Smooth muscle cell (in vitro differentiated cells): Measurements from ENCODE around the gene IDS. TPM values are rescaled to one million over a fixed set of nuclear protein-coding genes. Genes with fewer than 3 reads are reported as not detected.
A peak's percentile ranks its signal among the peaks of the same experiment; 100 is the strongest.
"Not testable (repeated sequence)": the region's sequence is repeated elsewhere in the genome, so short reads cannot be mapped to it uniquely, and the experiment has no call there.

Experiments used
- DNase-seq: peaks from one replicate; lab custom pipeline; 2025; ENCODE audit not compliant: unreplicated experiment; lab: John Stamatoyannopoulos, UW
- H2AFZ ChIP-seq: fragments of 200-600 bp; sonication (generic); 2 replicates; pipeline ENCODE4 v1.6.0; 2016; ENCODE audit warnings: antibody characterized with exemption, low read depth, mild to moderate bottlenecking
- H3F3A ChIP-seq: fragments of 200-600 bp; sonication (generic); 2 replicates; pipeline ENCODE4 v1.6.0; 2017; ENCODE audit warnings: antibody characterized with exemption, low read depth
- H3K27ac ChIP-seq: fragments of 200-600 bp; sonication (generic); 2 replicates; pipeline ENCODE4 v1.5.1; 2016; ENCODE audit warnings: low read depth, mild to moderate bottlenecking
- H3K27me3 ChIP-seq: fragments of 200-600 bp; sonication (generic); 2 replicates; pipeline ENCODE4 v1.6.1; 2016; ENCODE audit warnings: low read depth, mild to moderate bottlenecking
- H3K36me3 ChIP-seq: fragments of 200-600 bp; sonication (generic); 2 replicates; pipeline ENCODE4 v1.5.1; 2016; ENCODE audit warnings: low read depth
- H3K4me1 ChIP-seq: fragments of 200-600 bp; sonication (generic); 2 replicates; pipeline ENCODE4 v1.5.1; 2016; ENCODE audit warnings: low read depth
- H3K4me2 ChIP-seq: fragments of 200-600 bp; sonication (generic); 2 replicates; pipeline ENCODE4 v1.6.0; 2016; ENCODE audit warnings: mild to moderate bottlenecking
- H3K4me3 ChIP-seq: fragments of 200-600 bp; sonication (generic); 2 replicates; pipeline ENCODE4 v1.5.1; 2016; ENCODE audit warnings: mild to moderate bottlenecking
- H3K79me2 ChIP-seq: fragments of 200-600 bp; sonication (generic); 2 replicates; pipeline ENCODE4 v1.6.0; 2016; ENCODE audit warnings: low read depth, mild to moderate bottlenecking
- H3K9ac ChIP-seq: fragments of 200-600 bp; sonication (generic); 2 replicates; pipeline ENCODE4 v1.6.0; 2016; ENCODE audit warnings: low read depth
- H3K9me3 ChIP-seq: fragments of 200-600 bp; sonication (generic); replicated peaks from 2 replicates; pipeline ENCODE4 v1.5.1; 2016; ENCODE audit warnings: low read depth
- H4K20me1 ChIP-seq: fragments of 200-600 bp; sonication (generic); 2 replicates; pipeline ENCODE4 v1.6.0; 2016; ENCODE audit warnings: low read depth
- CTCF ChIP-seq: fragments of 200-600 bp; sonication (generic); IDR thresholded peaks from 2 replicates; pipeline ENCODE4 v1.5.1; 2017; ENCODE audit warnings: borderline replicate concordance, mild to moderate bottlenecking, antibody characterized with exemption; ENCODE audit not compliant: insufficient read depth, poor library complexity, severe bottlenecking
- WGBS: methylation state at CpG from one replicate; pipeline ENCODE4 v1.1.7; 2016; ENCODE audit warnings: low lambda C conversion rate; 5-methylcytosine and 5-hydroxymethylcytosine counted together
- polyA plus RNA-seq: library from polyadenylated mRNA; unstranded; fragments of >200 nt; fragmentation: Nextera tagmentation; extraction: Ambion mirVana; gene quantifications from 2 replicates; pipeline ENCODE4 v1.2.1, GENCODE V29; 2016
- total RNA-seq: library from RNA; depleted of rRNA; stranded (reverse); fragments of >200 nt; gene quantifications from 2 replicates; pipeline ENCODE4 v1.2.3, GENCODE V29; 2014

IDS gene
- total and polyA plus RNA-seq, 2 experiments from 2014 or later = 70.5 to 111 TPM

- H3F3A ChIP-seq = no peaks in the 10 kb centered on the region
- no peaks in the 10 kb centered on the region for H3K4me1 ChIP-seq
- no peak overlapping the region for H2AFZ ChIP-seq
- no peak overlapping the region for H3K4me2 ChIP-seq
- no peak for TF ChIP-seq CTCF
- no peaks in the 10 kb centered on the region for H3K36me3 ChIP-seq
- DNase-seq = no peak
- H3K9ac ChIP-seq = no peak overlapping the region
- H4K20me1 ChIP-seq = no peaks in the 10 kb centered on the region
- no peak overlapping the region for H3K4me3 ChIP-seq
- H3K27me3 ChIP-seq = no peaks in the 10 kb centered on the region
- WGBS = 76% methylated on average over 2 of the region's 2 CpGs
- no peak overlapping the region for H3K27ac ChIP-seq
- no peaks in the 10 kb centered on the region for H3K79me2 ChIP-seq
- H3K9me3 ChIP-seq = no peaks in the 10 kb centered on the region
Measured at GRCh38 chrX:149531599-149531998, 26.5 kb upstream of the IDS start.

- H3K36me3 ChIP-seq = no peaks in the 10 kb centered on the region
- no peaks in the 10 kb centered on the region for H3K27me3 ChIP-seq
- no peaks in the 10 kb centered on the region for H3K4me1 ChIP-seq
- H3K27ac ChIP-seq = no peak overlapping the region
- no peaks in the 10 kb centered on the region for H3K9me3 ChIP-seq
- no peak overlapping the region for H3K4me2 ChIP-seq
- DNase-seq = no peak
- H3K79me2 ChIP-seq = no peaks in the 10 kb centered on the region
- WGBS = 67% methylated on average over 1 of the region's 1 CpG
- no peaks in the 10 kb centered on the region for H4K20me1 ChIP-seq
- H3K9ac ChIP-seq = no peak overlapping the region
- H3F3A ChIP-seq = no peaks in the 10 kb centered on the region
- H3K4me3 ChIP-seq = no peak overlapping the region
- no peak for TF ChIP-seq CTCF
- no peak overlapping the region for H2AFZ ChIP-seq
Measured at GRCh38 chrX:149528381-149528780, 23.3 kb upstream of the IDS start.

- peak; percentile 33 for TF ChIP-seq CTCF
- DNase-seq = no peak
Measured at GRCh38 chrX:149527705-149528104, 22.6 kb upstream of the IDS start.

GRCh38 chrX:149526318-149527033, 21.4 kb upstream of the IDS start:
- DNase-seq = not testable (repeated sequence)

More at GRCh38 chrX:149527705-149528104, 22.6 kb upstream of the IDS start:
- Histone ChIP-seq H3F3A (no peaks in the 10 kb centered on the region), H3K36me3 (no peaks in the 10 kb centered on the region), H3K4me3 (no peak overlapping the region), H3K9ac (no peak overlapping the region), H3K27me3 (no peaks in the 10 kb centered on the region), H2AFZ (no peak overlapping the region), H3K79me2 (no peaks in the 10 kb centered on the region), H3K4me2 (no peak overlapping the region), H3K4me1 (no peaks in the 10 kb centered on the region), H3K9me3 (no peaks in the 10 kb centered on the region), H4K20me1 (no peaks in the 10 kb centered on the region), H3K27ac (no peak overlapping the region)
- 75% methylated on average over 1 of the region's 1 CpG for WGBS

GRCh38 chrX:149525903-149526302, 20.8 kb upstream of the IDS start:
- Histone ChIP-seq H3K27ac (peak overlapping the region; percentile 89), H3K9ac (peak overlapping the region; percentile 80)
- H4K20me1 ChIP-seq, DNase-seq, H3F3A ChIP-seq, H3K79me2 ChIP-seq, H3K27me3 ChIP-seq, H3K4me3 ChIP-seq, H3K36me3 ChIP-seq, H3K4me2 ChIP-seq, H2AFZ ChIP-seq, H3K9me3 ChIP-seq, H3K4me1 ChIP-seq: not testable (repeated sequence)
- 69% methylated on average over 5 of the region's 5 CpGs for whole genome bisulfite sequencing

More at GRCh38 chrX:149526318-149527033, 21.4 kb upstream of the IDS start:
- not testable (repeated sequence) for H2AFZ ChIP-seq, H3K27me3 ChIP-seq, H3K79me2 ChIP-seq, H3K9ac ChIP-seq, H3K4me3 ChIP-seq, H3K4me1 ChIP-seq, H4K20me1 ChIP-seq, H3K9me3 ChIP-seq, H3F3A ChIP-seq, H3K36me3 ChIP-seq, H3K4me2 ChIP-seq
- H3K27ac ChIP-seq = peak overlapping the region; percentile 89
- WGBS = 81% methylated on average over 11 of the region's 13 CpGs

- not testable (repeated sequence) for H4K20me1 ChIP-seq, H3K27me3 ChIP-seq, H3K36me3 ChIP-seq, H3K4me2 ChIP-seq, DNase-seq, H2AFZ ChIP-seq, H3K79me2 ChIP-seq, H3K4me1 ChIP-seq, H3K4me3 ChIP-seq, H3K9me3 ChIP-seq, H3F3A ChIP-seq
- peak overlapping the region; percentile 89 for H3K27ac ChIP-seq
- 29% methylated on average over 4 of the region's 10 CpGs for WGBS
- H3K9ac ChIP-seq = peak overlapping the region; percentile 80
Measured at GRCh38 chrX:149525389-149525788, 20.3 kb upstream of the IDS start.
